Measurements from ENCODE around the gene APOO.

GRCh38 chrX:23792861-23793553, 114.7 kb downstream of the APOO start:
- no peak for TF ChIP-seq POLR2A (IDR thresholded peaks at IDR 0.05)
- no peak for TF ChIP-seq EP300 (IDR thresholded peaks at IDR 0.05)
